IPS-18a (cell line): ENCODE results near the gene TPST2.
"Not testable (repeated sequence)": the region's sequence is repeated elsewhere in the genome, so short reads cannot be mapped to it uniquely, and the experiment has no call there.

ENCODE experiments used
- H3K27ac ChIP-seq: one replicate; pipeline ENCODE4 v1.5.1; 2013; ENCODE audit warnings: low read length
- H3K27me3 ChIP-seq: one replicate; pipeline ENCODE4 v1.6.1; 2013; ENCODE audit warnings: mild to moderate bottlenecking, low read length; ENCODE audit not compliant: control insufficient read depth, insufficient read depth
- H3K36me3 ChIP-seq: one replicate; pipeline ENCODE4 v1.6.1; 2013; ENCODE audit warnings: low read depth, low read length; ENCODE audit not compliant: control insufficient read depth
- H3K4me1 ChIP-seq: one replicate; pipeline ENCODE4 v1.6.1; 2013; ENCODE audit warnings: low read depth, low read length; ENCODE audit not compliant: control insufficient read depth
- H3K4me3 ChIP-seq: one replicate; pipeline ENCODE4 v1.5.1; 2013; ENCODE audit warnings: low read length
- H3K9ac ChIP-seq: one replicate; pipeline ENCODE4 v1.6.1; 2013; ENCODE audit warnings: mild to moderate bottlenecking, low read length, moderate library complexity
- H3K9me3 ChIP-seq: one replicate; pipeline ENCODE4 v1.6.1; 2013; ENCODE audit warnings: low read depth, low read length; ENCODE audit not compliant: control insufficient read depth

Gene TPST2

DNA sequence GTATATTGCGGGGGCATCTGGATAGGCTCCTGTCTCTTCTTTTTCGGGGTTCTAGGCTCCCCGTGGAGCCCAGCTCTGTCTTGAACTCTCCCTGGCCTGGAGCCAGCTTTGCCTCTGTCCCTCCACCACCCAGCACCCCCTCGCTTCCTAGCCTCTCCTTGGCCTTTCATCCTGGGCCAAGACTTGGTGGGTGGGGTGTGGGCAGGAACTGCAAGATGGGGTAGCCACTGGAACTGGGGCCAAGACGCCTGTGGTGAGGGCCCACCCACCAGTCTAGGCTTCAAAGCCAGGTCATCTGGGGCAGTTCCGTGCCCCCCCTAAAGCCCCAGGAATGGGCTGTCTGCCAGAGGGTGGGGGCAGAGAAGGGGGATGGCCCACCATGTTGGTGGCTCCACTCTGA is 29.6 kb upstream of the TPST2 start:
- H3K27ac ChIP-seq, result no peak overlapping the region
- no peak overlapping the region for H3K4me3 ChIP-seq
- no peaks in the 10 kb centered on the region for H3K9me3 ChIP-seq
- H3K9ac ChIP-seq, result no peak overlapping the region
- H3K36me3 ChIP-seq, result no peaks in the 10 kb centered on the region
- peaks cover 33% of the 10 kb centered on the region for H3K4me1 ChIP-seq
- peaks cover 7% of the 10 kb centered on the region for H3K27me3 ChIP-seq

DNA sequence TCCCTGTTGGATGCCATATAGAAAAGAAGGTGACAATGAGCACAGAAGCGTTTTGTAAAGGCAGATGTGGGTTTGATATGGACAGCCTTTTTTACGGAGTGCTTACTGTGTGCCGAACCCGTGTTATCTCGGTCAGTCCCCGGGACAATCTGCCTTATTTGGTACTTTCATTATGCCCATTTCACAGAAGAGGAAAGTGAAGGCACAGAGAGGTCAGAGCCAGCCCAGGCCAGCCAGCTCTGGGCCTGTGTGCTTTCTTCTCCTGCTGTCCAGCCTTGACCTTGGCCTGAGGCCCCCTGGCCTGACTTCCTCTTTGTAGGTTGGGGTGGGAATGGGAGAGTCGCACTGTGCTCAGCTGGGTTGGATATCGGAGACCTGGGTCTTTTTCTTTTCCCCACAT is 28.5 kb upstream of the TPST2 start:
- Histone ChIP-seq H3K9ac (no peak overlapping the region), H3K4me1 (peaks cover 40% of the 10 kb centered on the region), H3K27me3 (peaks cover 9% of the 10 kb centered on the region), H3K9me3 (no peaks in the 10 kb centered on the region), H3K27ac (no peak overlapping the region), H3K36me3 (no peaks in the 10 kb centered on the region), H3K4me3 (no peak overlapping the region)

DNA sequence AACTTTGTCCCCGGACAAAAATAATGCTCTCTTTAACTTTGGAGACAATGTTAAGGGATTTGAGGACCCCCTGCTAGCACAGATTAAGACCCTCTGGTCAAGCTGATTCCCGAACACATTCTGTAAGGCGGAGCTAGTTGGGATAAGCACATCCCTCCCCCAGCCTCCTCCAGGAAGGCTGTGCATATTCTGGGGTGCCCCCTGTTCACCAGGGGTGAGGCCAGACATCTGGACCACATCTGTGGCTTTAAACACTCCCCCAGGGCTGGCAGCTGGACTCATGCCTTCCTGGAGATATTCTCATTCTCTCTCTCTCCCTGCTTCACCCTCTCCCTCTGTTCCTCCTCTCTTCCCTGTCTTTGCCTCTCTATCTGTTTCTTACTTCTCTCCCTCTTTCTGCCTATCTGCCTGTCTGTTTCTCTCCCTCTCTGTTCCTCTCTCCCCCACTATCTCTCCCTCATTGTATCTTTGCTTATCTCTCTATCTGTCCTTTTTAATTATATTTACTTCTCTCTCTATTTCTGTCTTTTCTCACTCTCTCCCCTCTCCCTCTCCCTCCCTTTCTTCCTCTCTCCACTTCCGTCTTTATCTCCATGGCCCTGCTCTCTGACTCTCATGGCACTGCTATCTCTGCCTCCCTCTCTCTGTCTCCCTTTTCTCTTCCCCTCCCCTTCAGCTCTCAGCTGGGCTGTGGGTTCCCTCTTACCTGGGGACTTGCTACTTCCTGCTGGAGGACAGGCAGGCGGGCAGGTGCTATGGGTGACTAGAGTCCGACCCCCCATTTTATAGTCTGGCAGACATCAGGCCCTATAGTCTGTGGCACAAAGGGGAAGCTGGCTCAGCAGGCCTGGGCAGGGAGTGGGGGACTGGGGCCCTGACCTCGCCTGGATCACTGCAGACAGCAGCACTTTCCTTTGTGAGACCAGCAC is 27.6 kb upstream of the TPST2 start, which contains the start of gene CRYBB1:
TSS of gene CRYBB1 (minus strand) at position 757 of the 929 bp plus-strand sequence. CDS start 1,708 bp downstream, outside the sequence.
- Histone ChIP-seq H3K9me3 (no peaks in the 10 kb centered on the region), H3K27ac (no peak within 1 kb of the TSS), H3K9ac (no peak within 1 kb of the TSS), H3K4me1 (peaks cover 49% of the 10 kb centered on the region), H3K36me3 (no peaks in the 10 kb centered on the region), H3K4me3 (no peak within 1 kb of the TSS), H3K27me3 (peaks cover 18% of the 10 kb centered on the region)

DNA sequence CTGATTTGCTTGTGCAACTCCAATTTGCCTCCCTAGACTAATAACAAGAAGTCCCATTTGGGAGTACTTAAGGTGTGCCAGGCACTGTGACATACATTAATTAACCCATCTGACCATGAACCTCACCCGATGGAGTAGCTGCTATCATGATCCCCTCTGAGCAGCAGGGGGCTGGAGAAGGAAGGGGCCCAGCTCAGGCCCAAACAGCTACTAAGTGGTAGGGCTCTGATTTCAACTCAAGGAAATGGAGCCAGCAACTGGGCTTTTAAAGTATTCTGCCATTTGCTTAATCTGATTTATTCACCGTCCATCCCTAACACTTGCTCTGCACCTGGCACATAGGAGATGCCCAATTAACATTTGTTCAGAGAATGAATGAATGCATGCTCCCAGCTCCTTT is 26.7 kb upstream of the TPST2 start:
- no peak overlapping the region for H3K4me3 ChIP-seq
- peaks cover 57% of the 10 kb centered on the region for H3K4me1 ChIP-seq
- H3K9ac ChIP-seq, result no peak overlapping the region
- H3K9me3 ChIP-seq, result no peaks in the 10 kb centered on the region
- H3K36me3 ChIP-seq, result no peaks in the 10 kb centered on the region
- peaks cover 26% of the 10 kb centered on the region for H3K27me3 ChIP-seq
- H3K27ac ChIP-seq, result no peak overlapping the region

DNA sequence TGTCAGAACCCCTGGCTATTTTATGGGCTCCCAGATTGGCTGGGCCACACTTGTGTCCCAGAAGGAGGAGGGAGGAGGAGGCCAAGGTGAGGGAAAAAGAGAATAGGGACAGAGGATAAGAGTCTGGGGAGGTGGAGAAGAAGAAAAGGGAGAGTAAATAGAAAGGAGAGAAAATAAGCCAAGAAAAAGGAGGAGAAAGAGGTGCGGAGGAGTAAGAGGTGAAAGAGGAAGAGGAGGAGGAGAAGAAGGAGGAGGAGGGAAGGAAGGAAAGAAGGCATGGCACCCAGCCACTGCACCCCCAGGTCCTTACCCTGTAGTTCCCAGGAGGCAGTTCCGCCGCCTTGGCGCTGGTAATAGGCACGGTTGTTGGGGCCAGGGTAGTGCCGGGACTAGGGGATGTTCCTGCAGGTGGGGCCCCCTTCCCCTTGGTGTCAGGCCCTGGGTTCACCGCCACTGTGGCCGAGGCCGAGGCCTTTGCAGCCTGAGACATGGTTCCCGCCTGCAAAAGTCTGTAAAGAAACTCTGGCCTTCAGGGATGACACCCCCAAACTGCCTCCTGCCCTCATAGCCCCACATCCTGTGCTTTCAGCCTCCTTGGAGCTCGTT is 26.0 kb upstream of the TPST2 start:
- Histone ChIP-seq H3K9ac (no peak overlapping the region), H3K27me3 (peaks cover 26% of the 10 kb centered on the region), H3K36me3 (no peaks in the 10 kb centered on the region), H3K27ac (no peak overlapping the region), H3K9me3 (no peaks in the 10 kb centered on the region), H3K4me3 (no peak overlapping the region), H3K4me1 (peaks cover 57% of the 10 kb centered on the region)

DNA sequence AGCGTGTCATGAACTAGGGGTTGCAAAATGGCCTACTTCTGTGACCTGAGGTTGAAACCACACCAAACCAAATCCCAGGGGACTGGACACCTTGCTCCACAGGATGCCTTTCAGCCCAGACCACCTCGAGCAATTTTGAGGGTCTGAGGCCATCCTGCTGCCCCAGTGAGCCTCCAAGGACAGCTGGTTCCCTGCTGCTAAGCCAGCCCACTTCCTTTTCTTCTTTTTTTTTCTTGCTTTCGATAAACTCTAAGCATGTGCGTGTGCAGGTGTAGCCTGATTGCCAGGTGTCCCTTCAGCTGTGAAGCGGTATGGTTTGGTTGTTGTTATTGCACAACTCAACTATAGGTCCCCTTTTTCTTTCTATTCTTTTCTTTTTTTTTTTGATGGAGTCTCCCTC is 25.2 kb upstream of the TPST2 start:
- Histone ChIP-seq H3K4me3 (no peak overlapping the region), H3K4me1 (peaks cover 57% of the 10 kb centered on the region), H3K27me3 (peaks cover 26% of the 10 kb centered on the region), H3K27ac (no peak overlapping the region), H3K36me3 (no peaks in the 10 kb centered on the region), H3K9ac (no peak overlapping the region), H3K9me3 (no peaks in the 10 kb centered on the region)

DNA sequence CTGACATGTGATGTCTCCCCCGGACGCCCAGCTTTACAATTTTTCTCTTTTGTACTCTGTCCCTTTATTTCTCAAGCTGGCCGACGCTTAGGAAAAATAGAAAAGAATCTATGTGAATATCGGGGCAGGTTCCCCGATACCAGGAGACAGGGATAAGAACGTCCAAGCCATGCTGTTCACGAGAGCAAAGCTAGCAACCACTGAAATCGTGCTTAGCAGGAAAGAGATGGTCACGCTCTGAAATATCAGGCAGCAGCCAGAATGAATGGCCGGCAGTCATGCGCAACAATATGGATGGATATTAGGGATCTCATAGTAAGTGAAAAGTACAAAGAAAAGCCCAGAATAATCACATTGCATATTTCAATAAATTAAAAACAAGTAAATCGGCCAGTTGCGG is 24.4 kb upstream of the TPST2 start:
- Histone ChIP-seq H3K9me3 (no peaks in the 10 kb centered on the region), H3K27me3 (peaks cover 26% of the 10 kb centered on the region), H3K4me1 (peaks cover 61% of the 10 kb centered on the region), H3K36me3 (no peaks in the 10 kb centered on the region), H3K9ac (no peak overlapping the region), H3K4me3 (peak overlapping the region; percentile 36), H3K27ac (no peak overlapping the region)

DNA sequence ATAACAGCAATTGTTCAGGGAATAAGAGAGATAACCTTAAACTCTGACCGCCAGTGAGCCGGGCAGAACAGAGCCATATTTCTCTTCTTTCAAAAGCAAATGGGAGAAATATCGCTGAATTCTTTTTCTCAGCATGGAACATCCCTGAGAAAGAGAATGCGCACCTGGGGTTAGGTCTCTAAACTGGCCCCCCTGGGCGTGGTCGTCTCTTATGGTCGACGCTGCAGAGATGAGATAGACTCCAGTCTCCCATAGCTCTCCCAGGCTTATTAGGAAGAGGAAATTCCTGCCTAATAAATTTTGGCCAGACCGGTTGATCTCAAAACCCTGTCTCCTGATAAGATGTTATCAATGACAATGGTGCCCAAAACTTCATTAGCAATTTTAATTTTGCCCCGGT is 23.8 kb upstream of the TPST2 start:
- not testable (repeated sequence) for H3K9ac ChIP-seq, H3K27ac ChIP-seq, H3K9me3 ChIP-seq, H3K36me3 ChIP-seq
- Histone ChIP-seq H3K27me3 (peaks cover 26% of the 10 kb centered on the region), H3K4me1 (peaks cover 66% of the 10 kb centered on the region), H3K4me3 (peak overlapping the region; percentile 36)

DNA sequence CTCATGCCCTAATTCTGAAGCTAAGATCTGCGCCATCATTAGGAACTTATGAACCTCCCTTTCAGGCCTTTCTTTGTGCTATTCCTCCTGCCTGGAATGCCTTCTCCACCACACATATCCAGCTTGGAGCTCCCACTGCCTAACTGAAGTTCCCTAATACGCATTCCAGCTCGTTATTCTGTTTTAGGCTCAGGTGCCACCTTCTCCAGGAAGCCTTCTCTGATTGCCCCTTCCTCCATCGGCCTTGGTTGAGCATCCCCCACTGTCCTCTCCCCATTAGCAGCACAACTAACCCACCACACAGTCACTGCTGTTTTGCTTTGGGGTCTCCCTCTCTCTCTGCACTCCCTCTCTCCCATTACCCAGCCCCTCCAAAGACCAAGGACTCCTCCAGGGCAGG is 22.7 kb upstream of the TPST2 start:
- H3K4me1 ChIP-seq, result peaks cover 72% of the 10 kb centered on the region
- peaks cover 26% of the 10 kb centered on the region for H3K27me3 ChIP-seq
- H3K4me3 ChIP-seq, result no peak overlapping the region
- H3K9ac ChIP-seq, result no peak overlapping the region
- no peak overlapping the region for H3K27ac ChIP-seq
- H3K9me3 ChIP-seq, result no peaks in the 10 kb centered on the region
- no peaks in the 10 kb centered on the region for H3K36me3 ChIP-seq

DNA sequence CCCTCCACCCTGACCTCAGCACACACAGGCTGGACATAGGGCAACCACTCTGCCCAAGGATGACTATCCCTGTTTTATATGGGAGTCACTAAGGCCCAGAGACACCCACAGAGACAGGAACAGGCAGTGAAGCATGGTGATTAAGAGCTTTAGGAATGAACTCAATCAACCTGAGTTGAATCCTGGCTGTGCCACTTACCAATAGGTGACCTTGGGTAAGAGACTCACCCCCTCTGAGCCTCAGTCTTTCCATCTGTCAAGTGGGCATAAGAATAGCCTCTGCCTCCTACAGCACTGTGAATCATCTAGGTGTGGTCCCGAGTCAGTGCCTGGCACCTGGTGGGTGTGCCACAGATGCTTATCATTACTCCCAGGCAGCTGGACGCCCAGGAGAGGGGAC is 21.1 kb upstream of the TPST2 start:
- no peak overlapping the region for H3K27ac ChIP-seq
- peaks cover 26% of the 10 kb centered on the region for H3K27me3 ChIP-seq
- H3K36me3 ChIP-seq, result no peaks in the 10 kb centered on the region
- H3K9ac ChIP-seq, result no peak overlapping the region
- H3K4me3 ChIP-seq, result no peak overlapping the region
- H3K9me3 ChIP-seq, result no peaks in the 10 kb centered on the region
- peaks cover 57% of the 10 kb centered on the region for H3K4me1 ChIP-seq

DNA sequence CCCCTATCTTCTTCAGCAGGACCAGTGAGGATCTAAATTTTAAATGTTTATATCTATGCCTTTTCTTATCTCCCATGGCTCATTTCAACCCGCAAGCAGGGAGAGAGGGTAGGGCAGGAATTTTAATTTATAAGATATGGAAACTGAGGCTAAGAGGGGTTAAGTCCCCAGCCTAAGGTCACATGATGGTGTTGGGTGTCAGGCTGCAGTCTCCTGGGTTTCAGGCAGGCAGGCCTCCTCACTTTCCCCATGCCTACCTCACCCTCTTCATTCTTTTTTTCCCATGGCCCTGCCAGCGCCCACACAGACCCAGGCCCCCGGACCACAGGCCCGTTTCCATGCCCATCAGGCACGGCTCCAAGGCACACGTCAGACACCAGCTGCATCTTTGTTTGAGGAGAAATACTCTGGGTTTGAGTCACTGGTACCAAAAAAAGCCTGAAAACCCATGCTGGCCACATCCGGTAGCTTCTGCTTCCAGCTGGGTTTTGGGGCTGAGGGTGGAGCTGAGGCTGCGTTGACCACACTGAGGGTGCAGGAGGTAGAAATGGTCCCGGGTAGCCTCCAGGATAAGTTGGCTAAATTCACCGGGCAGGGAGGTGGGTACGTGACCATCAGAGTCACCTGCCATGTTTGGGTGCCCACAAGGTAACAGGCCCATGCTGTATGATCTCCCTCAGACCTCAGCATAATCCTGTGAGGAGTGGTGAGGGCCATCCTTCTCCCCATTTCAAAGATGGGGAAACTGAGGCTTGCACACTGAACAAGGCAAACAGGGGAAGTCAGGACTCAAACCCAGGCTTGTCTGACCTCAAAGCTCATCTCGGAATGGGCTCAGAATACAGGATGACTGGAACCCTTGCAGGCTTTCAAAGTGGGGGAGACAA is 20.4 kb upstream of the TPST2 start:
- Histone ChIP-seq H3K36me3 (no peaks in the 10 kb centered on the region), H3K4me3 (no peak overlapping the region), H3K4me1 (peaks cover 54% of the 10 kb centered on the region), H3K9me3 (no peaks in the 10 kb centered on the region), H3K27ac (no peak overlapping the region), H3K27me3 (peaks cover 26% of the 10 kb centered on the region), H3K9ac (no peak overlapping the region)
